ENCODE data around the gene SLC66A1. TPM values are rescaled to one million over a fixed set of nuclear protein-coding genes. Genes with fewer than 3 reads are reported as not detected.

Gene SLC66A1
- total RNA-seq, 2 donors from 2014 or later: 3.3 to 3.9 TPM

DNA sequence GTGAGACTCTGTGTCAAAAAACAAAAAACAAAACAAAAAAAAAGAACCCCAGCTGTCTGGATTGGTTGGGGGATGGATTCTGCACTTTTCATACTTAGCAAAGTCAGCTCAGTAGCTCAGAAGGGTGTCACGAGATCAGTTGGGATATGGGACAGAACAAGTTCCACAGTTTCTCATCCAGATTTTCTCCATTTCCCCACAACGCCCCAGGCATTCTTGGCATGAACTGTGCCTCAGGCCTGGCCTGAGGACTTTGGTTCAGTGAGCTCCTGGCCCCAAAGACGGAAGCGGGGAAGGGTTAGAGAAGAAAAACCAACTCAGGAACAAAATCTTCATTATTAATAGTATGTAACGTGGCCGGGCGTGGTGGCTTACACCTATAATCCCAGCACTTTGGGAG, 2.1 kb upstream of the SLC66A1 start:
- Mint-ChIP-seq H3K4me1 (peaks cover 29% of the 10 kb centered on the region), H3K36me3 (ENCODE audit: low read depth) (peaks cover 9% of the 10 kb centered on the region), H3K27me3 (no peaks in the 10 kb centered on the region), H3K4me3 (peak overlapping the region; percentile 50), H3K27ac (no peak overlapping the region)
- no peak for ATAC-seq
- DNase-seq: no peak
- no peaks in the 10 kb centered on the region for H3K9me3 ChIP-seq (ENCODE audit: control insufficient read depth, low read length, poor library complexity, severe bottlenecking)

DNA sequence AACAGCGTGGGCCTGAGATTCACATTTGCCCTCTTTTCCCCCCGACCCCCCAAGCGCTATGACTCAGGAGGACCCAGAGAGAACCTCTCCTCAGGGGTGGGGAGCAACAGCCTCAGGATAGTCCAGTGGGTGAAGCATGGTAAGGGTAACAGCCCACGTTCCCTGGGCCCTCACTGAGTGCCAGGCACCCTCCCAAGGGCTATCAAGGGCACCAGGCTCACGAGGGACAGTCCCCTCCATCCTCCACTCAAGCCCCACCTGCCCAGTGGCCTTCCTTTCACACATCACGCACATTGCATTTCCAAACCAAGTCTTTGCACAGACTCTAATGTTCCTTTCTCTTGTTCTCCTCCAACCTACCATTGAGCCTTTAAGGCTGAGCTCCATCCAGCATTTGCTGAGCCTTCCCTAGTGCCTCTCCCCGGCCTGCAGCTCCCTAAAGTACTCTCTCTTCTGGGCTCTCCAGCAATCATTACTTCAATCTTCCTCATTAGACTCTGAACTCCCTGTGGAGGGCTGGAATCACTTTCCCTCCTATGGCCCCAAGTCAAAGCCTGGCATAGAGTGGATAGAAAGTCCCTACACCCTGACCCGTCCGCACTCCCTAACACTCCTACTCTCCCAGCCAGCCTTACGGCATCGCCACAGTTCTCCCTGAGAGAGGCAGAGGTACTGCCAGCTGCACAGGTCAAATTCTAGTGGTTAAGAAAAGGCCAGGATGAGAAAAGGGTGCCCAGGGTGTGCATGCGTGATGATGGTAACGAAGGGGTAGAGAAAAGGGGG, 1.2 kb upstream of the SLC66A1 start:
- Mint-ChIP-seq H3K27ac (peak overlapping the region; percentile 93), H3K4me3 (peak overlapping the region; percentile 99), H3K4me1 (peaks cover 34% of the 10 kb centered on the region), H3K36me3 (ENCODE audit: low read depth) (peaks cover 7% of the 10 kb centered on the region), H3K27me3 (no peaks in the 10 kb centered on the region)
- DNase-seq (no peak), ATAC-seq (no peak)
- no peaks in the 10 kb centered on the region for H3K9me3 ChIP-seq (ENCODE audit: control insufficient read depth, low read length, poor library complexity, severe bottlenecking)

GRCh38 chr1:19311503-19311930, 609 bp upstream of the SLC66A1 start:
- H3K36me3 Mint-ChIP-seq (ENCODE audit: low read depth): peaks cover 7% of the 10 kb centered on the region
- ATAC-seq: peak; percentile 24

DNA sequence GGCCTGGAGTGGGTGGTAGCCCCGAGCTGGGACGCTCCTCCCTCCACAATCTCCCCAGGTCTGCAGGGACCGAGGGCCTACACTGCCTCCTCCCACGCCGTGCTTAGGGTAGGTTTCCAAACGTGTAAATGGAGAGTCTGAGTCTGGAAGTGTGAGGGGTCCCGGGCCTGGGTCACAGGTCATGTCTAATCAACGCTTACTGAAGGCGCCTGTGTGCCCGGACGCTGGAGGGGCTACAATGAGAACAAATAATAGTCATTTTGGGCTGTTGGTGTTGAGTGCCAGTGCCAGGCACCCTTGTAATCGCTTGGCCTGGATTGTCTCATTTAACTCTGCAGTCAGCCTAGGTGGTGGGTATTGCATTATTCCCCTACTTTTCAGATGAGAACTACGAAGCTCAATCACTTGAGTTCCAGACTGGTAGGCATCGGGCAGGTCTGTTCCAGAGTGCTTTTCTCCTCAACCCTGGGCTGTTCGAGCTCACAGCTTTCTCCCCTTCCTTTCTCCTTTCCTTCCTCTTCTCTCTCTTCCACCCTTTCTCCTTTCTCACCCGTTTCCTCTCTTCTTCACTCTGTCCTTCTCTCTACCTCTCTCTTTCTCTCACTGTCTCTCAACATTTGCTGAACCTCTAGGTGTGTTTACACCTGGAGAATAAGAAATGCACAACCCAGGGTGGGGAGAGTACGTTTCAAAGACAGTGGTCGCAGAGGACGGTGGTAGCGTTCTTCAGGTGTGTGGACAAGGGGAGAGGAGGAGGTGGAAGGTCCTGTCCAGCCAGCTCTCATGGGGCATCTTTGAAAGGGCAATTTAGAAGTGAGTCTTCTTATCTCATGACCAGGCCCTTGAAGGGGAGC, 883 bp downstream of the SLC66A1 start:
- H3K9me3 ChIP-seq (ENCODE audit: control insufficient read depth, low read length, poor library complexity, severe bottlenecking): no peaks in the 10 kb centered on the region
- H3K36me3 Mint-ChIP-seq (ENCODE audit: low read depth): peaks cover 3% of the 10 kb centered on the region
- peak overlapping the region; percentile 99 for H3K4me3 Mint-ChIP-seq
- no peaks in the 10 kb centered on the region for H3K27me3 Mint-ChIP-seq
- DNase-seq (no peak), ATAC-seq (no peak)
- H3K27ac Mint-ChIP-seq: peak overlapping the region; percentile 73
- peaks cover 39% of the 10 kb centered on the region for H3K4me1 Mint-ChIP-seq

More at GRCh38 chr1:19311503-19311930, 609 bp upstream of the SLC66A1 start:
- H3K4me3 Mint-ChIP-seq: peak overlapping the region; percentile 99
- H3K4me1 Mint-ChIP-seq: peaks cover 39% of the 10 kb centered on the region
- H3K27ac Mint-ChIP-seq: peak overlapping the region; percentile 93
- H3K9me3 ChIP-seq (ENCODE audit: control insufficient read depth, low read length, poor library complexity, severe bottlenecking): no peaks in the 10 kb centered on the region
- no peaks in the 10 kb centered on the region for H3K27me3 Mint-ChIP-seq
- no peak for DNase-seq

GRCh38 chr1:19313636-19313959, 1.5 kb downstream of the SLC66A1 start:
- peaks cover 39% of the 10 kb centered on the region for H3K4me1 Mint-ChIP-seq
- no peaks in the 10 kb centered on the region for H3K27me3 Mint-ChIP-seq
- DNase-seq: no peak
- H3K9me3 ChIP-seq (ENCODE audit: control insufficient read depth, low read length, poor library complexity, severe bottlenecking): no peaks in the 10 kb centered on the region
- H3K4me3 Mint-ChIP-seq: peak overlapping the region; percentile 99
- no peak for ATAC-seq
- H3K27ac Mint-ChIP-seq: peak overlapping the region; percentile 73
- H3K36me3 Mint-ChIP-seq (ENCODE audit: low read depth): peaks cover 5% of the 10 kb centered on the region

DNA sequence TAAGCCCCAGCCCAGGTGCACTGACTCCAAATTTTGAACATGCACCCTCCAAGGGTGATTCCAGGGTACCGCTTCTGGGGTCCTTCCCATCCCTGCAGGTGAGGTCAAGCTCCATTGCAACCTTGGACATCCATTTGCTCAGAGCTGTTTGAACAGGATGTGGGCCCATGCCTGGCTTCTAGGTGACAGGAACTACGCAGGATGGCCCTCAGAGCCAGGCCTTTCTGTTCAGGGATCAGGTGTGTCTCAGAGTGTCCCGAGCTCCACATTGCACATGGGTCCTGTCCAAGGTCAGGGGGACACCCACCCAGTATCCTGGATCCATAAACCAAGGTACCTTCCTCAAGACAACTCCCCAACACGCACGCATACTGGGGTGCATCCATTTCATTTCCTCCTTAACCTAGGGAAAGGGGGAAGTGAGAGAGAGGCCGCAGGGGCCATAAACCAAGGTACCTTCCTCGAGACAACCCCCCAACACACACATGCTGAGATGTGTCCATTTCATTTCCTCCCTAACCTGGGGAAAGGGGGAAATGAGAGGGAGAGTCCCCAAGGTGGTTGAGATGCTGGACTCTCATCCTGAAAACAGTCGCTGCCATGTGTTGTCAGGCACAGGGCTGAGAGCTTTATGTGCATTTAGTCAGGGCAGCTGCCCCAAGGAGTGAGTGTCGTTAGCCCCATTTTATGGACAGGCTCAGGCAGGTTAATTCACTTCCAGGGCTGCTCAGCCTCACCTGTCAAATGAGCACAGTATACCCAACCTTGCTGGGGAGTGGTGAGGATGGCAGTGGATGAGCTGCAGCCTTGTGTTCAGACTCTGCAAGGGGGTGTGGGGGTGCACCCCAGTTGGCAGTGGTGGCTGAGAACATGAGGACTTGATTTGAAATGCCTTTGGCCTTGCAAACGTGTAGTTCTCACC, 2.1 kb downstream of the SLC66A1 start:
- H3K4me1 Mint-ChIP-seq: peaks cover 33% of the 10 kb centered on the region
- ATAC-seq: no peak
- no peak for DNase-seq
- no peaks in the 10 kb centered on the region for H3K9me3 ChIP-seq (ENCODE audit: control insufficient read depth, low read length, poor library complexity, severe bottlenecking)
- H3K36me3 Mint-ChIP-seq (ENCODE audit: low read depth): peaks cover 5% of the 10 kb centered on the region
- peak overlapping the region; percentile 73 for H3K27ac Mint-ChIP-seq
- H3K27me3 Mint-ChIP-seq: no peaks in the 10 kb centered on the region
- H3K4me3 Mint-ChIP-seq: no peak overlapping the region

- peak overlapping the region; percentile 66 for H3K27ac Mint-ChIP-seq
- DNase-seq (no peak), ATAC-seq (no peak)
- H3K27me3 Mint-ChIP-seq: no peaks in the 10 kb centered on the region
- H3K9me3 ChIP-seq (ENCODE audit: control insufficient read depth, low read length, poor library complexity, severe bottlenecking): no peaks in the 10 kb centered on the region
- H3K4me3 Mint-ChIP-seq: no peak overlapping the region
- peaks cover 5% of the 10 kb centered on the region for H3K36me3 Mint-ChIP-seq (ENCODE audit: low read depth)
- H3K4me1 Mint-ChIP-seq: peaks cover 29% of the 10 kb centered on the region
Observed at GRCh38 chr1:19315378-19316198, 3.5 kb downstream of the SLC66A1 start.

DNA sequence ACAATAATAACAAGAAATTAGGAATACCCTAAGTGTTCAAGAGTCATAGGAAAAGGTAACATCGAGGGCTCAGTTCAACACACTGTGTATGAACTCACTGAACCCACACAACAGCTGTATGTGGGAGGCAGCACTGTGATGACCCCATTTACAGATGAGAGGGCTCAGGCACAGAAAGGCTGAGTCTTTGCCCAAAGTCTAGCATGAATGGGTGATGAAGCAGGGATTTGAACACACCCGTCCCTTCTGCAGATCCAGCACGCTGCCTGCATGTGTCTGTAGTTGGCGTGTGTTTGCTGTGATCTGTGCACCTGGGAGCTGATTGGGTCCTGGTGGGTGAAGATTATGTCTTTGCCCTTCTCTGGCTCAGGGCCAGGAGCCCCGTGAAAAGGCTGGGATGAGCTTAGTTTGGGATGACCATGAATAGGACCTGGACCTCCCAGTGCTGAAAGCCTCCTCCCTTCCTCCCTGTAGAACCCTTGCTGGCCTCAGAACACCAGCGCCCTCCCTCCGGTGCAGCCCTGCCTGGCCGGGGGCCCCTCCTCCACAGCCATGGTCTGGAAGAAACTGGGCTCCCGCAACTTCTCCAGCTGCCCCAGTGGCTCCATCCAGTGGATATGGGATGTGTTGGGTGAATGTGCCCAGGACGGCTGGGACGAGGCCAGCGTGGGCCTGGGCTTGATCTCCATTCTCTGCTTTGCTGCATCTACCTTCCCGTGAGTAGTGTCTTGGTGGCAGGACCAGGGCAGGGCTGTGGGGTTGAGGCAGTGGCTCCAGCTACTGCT, 5.2 kb downstream of the SLC66A1 start:
- Mint-ChIP-seq H3K27me3 (no peaks in the 10 kb centered on the region), H3K4me3 (peak overlapping the region; percentile 31), H3K36me3 (ENCODE audit: low read depth) (peaks cover 2% of the 10 kb centered on the region), H3K4me1 (peaks cover 22% of the 10 kb centered on the region), H3K27ac (peak overlapping the region; percentile 66)
- no peak for DNase-seq
- no peak for ATAC-seq
- H3K9me3 ChIP-seq (ENCODE audit: control insufficient read depth, low read length, poor library complexity, severe bottlenecking): no peaks in the 10 kb centered on the region

- H3K9me3 ChIP-seq (ENCODE audit: control insufficient read depth, low read length, poor library complexity, severe bottlenecking): no peaks in the 10 kb centered on the region
- Mint-ChIP-seq H3K27me3 (no peaks in the 10 kb centered on the region), H3K36me3 (ENCODE audit: low read depth) (peaks cover 3% of the 10 kb centered on the region), H3K27ac (no peak overlapping the region), H3K4me3 (no peak overlapping the region), H3K4me1 (peaks cover 13% of the 10 kb centered on the region)
- ATAC-seq (no peak), DNase-seq (no peak)
Observed at GRCh38 chr1:19319196-19319595, 7.1 kb downstream of the SLC66A1 start.

DNA sequence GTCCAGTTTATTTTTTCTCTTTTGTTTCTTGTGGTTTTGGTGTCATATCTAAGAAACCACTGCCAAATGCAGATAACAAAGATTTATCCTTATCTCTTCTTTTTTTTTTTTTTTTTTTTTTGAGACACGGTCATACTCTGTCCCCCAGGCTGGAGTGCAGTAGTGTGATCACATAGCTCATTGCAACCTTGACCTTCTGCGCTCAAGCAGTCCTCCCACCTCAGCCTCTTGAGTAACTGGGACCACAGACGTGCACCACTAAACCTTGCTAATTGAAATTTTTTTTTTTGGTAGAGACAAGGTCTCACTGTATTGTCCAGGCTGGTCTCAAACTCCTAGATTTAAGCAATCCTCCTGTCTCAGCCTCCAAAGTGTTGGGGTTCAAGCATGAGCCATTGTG, 8.9 kb downstream of the SLC66A1 start:
- H3K4me3 Mint-ChIP-seq: peak overlapping the region; percentile 52
- H3K9me3 ChIP-seq (ENCODE audit: control insufficient read depth, low read length, poor library complexity, severe bottlenecking): no peaks in the 10 kb centered on the region
- H3K27me3 Mint-ChIP-seq: no peaks in the 10 kb centered on the region
- H3K36me3 Mint-ChIP-seq (ENCODE audit: low read depth): peaks cover 3% of the 10 kb centered on the region
- peaks cover 6% of the 10 kb centered on the region for H3K4me1 Mint-ChIP-seq
- H3K27ac Mint-ChIP-seq: no peak overlapping the region
- ATAC-seq: no peak
- DNase-seq: no peak

- no peaks in the 10 kb centered on the region for H3K9me3 ChIP-seq (ENCODE audit: control insufficient read depth, low read length, poor library complexity, severe bottlenecking)
- H3K4me3 Mint-ChIP-seq: peak overlapping the region; percentile 65
- no peaks in the 10 kb centered on the region for H3K27me3 Mint-ChIP-seq
- H3K27ac Mint-ChIP-seq: peak overlapping the region; percentile 19
- H3K4me1 Mint-ChIP-seq: peaks cover 3% of the 10 kb centered on the region
- ATAC-seq: no peak
- H3K36me3 Mint-ChIP-seq (ENCODE audit: low read depth): peaks cover 3% of the 10 kb centered on the region
- no peak for DNase-seq
Observed at GRCh38 chr1:19322481-19322880, 10.4 kb downstream of the SLC66A1 start.
